HL-60 (cell line): ENCODE measurements around the gene NACC2.

Experiments
- CTCF ChIP-seq: IDR thresholded peaks from one replicate; pipeline ENCODE4 v1.5.1; 2011; ENCODE audit warnings: low read length, control low read depth, inconsistent platforms; ENCODE audit not compliant: insufficient read depth
- GABPA ChIP-seq: IDR thresholded peaks from 2 replicates; pipeline ENCODE4 v1.6.1; 2012; ENCODE audit warnings: low read depth
- POLR2AphosphoS5 ChIP-seq: IDR thresholded peaks from 2 replicates; pipeline ENCODE4 v1.6.1; 2012; ENCODE audit warnings: low read depth
- SPI1 ChIP-seq: IDR thresholded peaks from 2 replicates; pipeline ENCODE4 v1.6.1; 2012; ENCODE audit warnings: low read depth, mild to moderate bottlenecking, borderline replicate concordance
- TF ChIP-seq, protein P1 (sequence below): IDR thresholded peaks from 2 replicates; pipeline ENCODE4 v1.6.1; 2012; ENCODE audit warnings: low read depth; ENCODE audit not compliant: insufficient replicate concordance

- no peak for TF ChIP-seq CTCF
- TF ChIP-seq POLR2AphosphoS5 = no peak
- no peak for TF ChIP-seq GABPA
- TF ChIP-seq, protein P1, sequence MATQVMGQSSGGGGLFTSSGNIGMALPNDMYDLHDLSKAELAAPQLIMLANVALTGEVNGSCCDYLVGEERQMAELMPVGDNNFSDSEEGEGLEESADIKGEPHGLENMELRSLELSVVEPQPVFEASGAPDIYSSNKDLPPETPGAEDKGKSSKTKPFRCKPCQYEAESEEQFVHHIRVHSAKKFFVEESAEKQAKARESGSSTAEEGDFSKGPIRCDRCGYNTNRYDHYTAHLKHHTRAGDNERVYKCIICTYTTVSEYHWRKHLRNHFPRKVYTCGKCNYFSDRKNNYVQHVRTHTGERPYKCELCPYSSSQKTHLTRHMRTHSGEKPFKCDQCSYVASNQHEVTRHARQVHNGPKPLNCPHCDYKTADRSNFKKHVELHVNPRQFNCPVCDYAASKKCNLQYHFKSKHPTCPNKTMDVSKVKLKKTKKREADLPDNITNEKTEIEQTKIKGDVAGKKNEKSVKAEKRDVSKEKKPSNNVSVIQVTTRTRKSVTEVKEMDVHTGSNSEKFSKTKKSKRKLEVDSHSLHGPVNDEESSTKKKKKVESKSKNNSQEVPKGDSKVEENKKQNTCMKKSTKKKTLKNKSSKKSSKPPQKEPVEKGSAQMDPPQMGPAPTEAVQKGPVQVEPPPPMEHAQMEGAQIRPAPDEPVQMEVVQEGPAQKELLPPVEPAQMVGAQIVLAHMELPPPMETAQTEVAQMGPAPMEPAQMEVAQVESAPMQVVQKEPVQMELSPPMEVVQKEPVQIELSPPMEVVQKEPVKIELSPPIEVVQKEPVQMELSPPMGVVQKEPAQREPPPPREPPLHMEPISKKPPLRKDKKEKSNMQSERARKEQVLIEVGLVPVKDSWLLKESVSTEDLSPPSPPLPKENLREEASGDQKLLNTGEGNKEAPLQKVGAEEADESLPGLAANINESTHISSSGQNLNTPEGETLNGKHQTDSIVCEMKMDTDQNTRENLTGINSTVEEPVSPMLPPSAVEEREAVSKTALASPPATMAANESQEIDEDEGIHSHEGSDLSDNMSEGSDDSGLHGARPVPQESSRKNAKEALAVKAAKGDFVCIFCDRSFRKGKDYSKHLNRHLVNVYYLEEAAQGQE = no peak
- no peak for TF ChIP-seq SPI1
These were observed 2.3 kb downstream of the NACC2 start for GRCh38 chr9:136092741-136093140.
